GM19452 (cell line): ENCODE data around the gene EBF4.

ENCODE experiments used
- ATAC-seq: cut with Tn5 transposase; IDR thresholded peaks from one replicate; pipeline ENCODE4 v1.9.1; 2021; ENCODE audit not compliant: unreplicated experiment

EBF4 gene

GRCh38 chr20:2699775-2700413, 7.3 kb downstream of the EBF4 start:
- no peak for ATAC-seq

GRCh38 chr20:2700913-2701620, 8.5 kb downstream of the EBF4 start:
- no peak for ATAC-seq

- no peak for ATAC-seq
Observed at GRCh38 chr20:2701671-2702081, 9.1 kb downstream of the EBF4 start.

- no peak for ATAC-seq
Observed at GRCh38 chr20:2703716-2704475, 11.3 kb downstream of the EBF4 start.

- no peak for ATAC-seq
Observed at GRCh38 chr20:2705931-2706645, 13.5 kb downstream of the EBF4 start.

GRCh38 chr20:2706688-2707352, 14.2 kb downstream of the EBF4 start:
- ATAC-seq, result no peak

- no peak for ATAC-seq
Observed at GRCh38 chr20:2707353-2708072, 14.9 kb downstream of the EBF4 start.

- ATAC-seq, result no peak
Observed at GRCh38 chr20:2708073-2708415, 15.5 kb downstream of the EBF4 start.

GRCh38 chr20:2708665-2709064, 16.1 kb downstream of the EBF4 start:
- no peak for ATAC-seq

- no peak for ATAC-seq
Observed at GRCh38 chr20:2709205-2709981, 16.8 kb downstream of the EBF4 start.

- no peak for ATAC-seq
Observed at GRCh38 chr20:2713285-2713684, 20.7 kb downstream of the EBF4 start.

GRCh38 chr20:2729251-2729713, 36.7 kb downstream of the EBF4 start:
- no peak for ATAC-seq

GRCh38 chr20:2729791-2730190, 37.2 kb downstream of the EBF4 start:
- ATAC-seq, result no peak

GRCh38 chr20:2734899-2735298, 42.3 kb downstream of the EBF4 start:
- no peak for ATAC-seq

- no peak for ATAC-seq
Observed at GRCh38 chr20:2736441-2736840, 43.9 kb downstream of the EBF4 start.

GRCh38 chr20:2738331-2739041, 45.9 kb downstream of the EBF4 start:
- no peak for ATAC-seq

GRCh38 chr20:2739042-2739398, 46.4 kb downstream of the EBF4 start:
- no peak for ATAC-seq

GRCh38 chr20:2740702-2741101, 48.1 kb downstream of the EBF4 start:
- no peak for ATAC-seq

- ATAC-seq, result no peak
Observed at GRCh38 chr20:2741463-2741862, 48.9 kb downstream of the EBF4 start.
